Mesenchymal stem cell (in vitro differentiated cells and primary cell): ENCODE measurements around the gene SLC38A8.

Experiments used
- DNase-seq: peaks from one replicate; pipeline ENCODE4 v3.0.0-alpha.2; 2013
- H2AFZ ChIP-seq: one replicate; pipeline ENCODE4 v1.6.1; 2013; ENCODE audit warnings: low read depth, mild to moderate bottlenecking, control low read depth, inconsistent platforms, low read length, moderate library complexity
- H2AK5ac ChIP-seq: 2 replicates; pipeline ENCODE4 v1.6.1; 2013; ENCODE audit warnings: low read length, moderate library complexity, mild to moderate bottlenecking, inconsistent platforms; ENCODE audit not compliant: severe bottlenecking
- H2BK120ac ChIP-seq: one replicate; pipeline ENCODE4 v1.6.1; 2013; ENCODE audit warnings: low read depth, mild to moderate bottlenecking, inconsistent platforms, low read length, moderate library complexity
- H2BK12ac ChIP-seq, 2 experiments: one replicate each; pipeline ENCODE4 v1.6.1; 2013; ENCODE audit warnings: inconsistent platforms in 2 of 2, low read length in 2 of 2, mild to moderate bottlenecking in 2 of 2, moderate library complexity in 2 of 2, control low read depth in 1 of 2
- H2BK15ac ChIP-seq: one replicate; pipeline ENCODE4 v1.6.1; 2013; ENCODE audit warnings: mild to moderate bottlenecking, low read depth, inconsistent platforms; ENCODE audit not compliant: poor library complexity, severe bottlenecking
- H2BK5ac ChIP-seq: 2 replicates; pipeline ENCODE4 v1.6.1; 2013; ENCODE audit warnings: low read depth, mild to moderate bottlenecking, low read length, control low read depth, inconsistent platforms; ENCODE audit not compliant: poor library complexity, severe bottlenecking
- H3K14ac ChIP-seq, 2 experiments: one replicate each; pipeline ENCODE4 v1.6.1; 2013; ENCODE audit warnings: inconsistent platforms in 2 of 2, low read length in 2 of 2, control low read depth in 1 of 2, mild to moderate bottlenecking in 1 of 2, moderate library complexity in 1 of 2
- H3K18ac ChIP-seq, 2 experiments: one replicate each; pipeline ENCODE4 v1.6.1; 2013; ENCODE audit warnings: inconsistent platforms in 2 of 2, low read length in 2 of 2, control low read depth in 1 of 2, low read depth in 1 of 2, mild to moderate bottlenecking in 1 of 2
- H3K23ac ChIP-seq, 2 experiments: one replicate each; pipeline ENCODE4 v1.6.1; 2013; ENCODE audit warnings: inconsistent platforms in 2 of 2, low read length in 2 of 2, mild to moderate bottlenecking in 2 of 2, moderate library complexity in 2 of 2, control low read depth in 1 of 2
- H3K27ac ChIP-seq: 2 replicates; pipeline ENCODE4 v1.5.1; 2013; ENCODE audit warnings: mild to moderate bottlenecking, moderate library complexity, low read length, control low read depth, inconsistent platforms; ENCODE audit not compliant: poor library complexity, severe bottlenecking
- H3K27me3 ChIP-seq, 2 experiments: 2 replicates each; pipeline versions ENCODE4 v1.6.1 to v1.7.0; 2013; ENCODE audit warnings: low read length in 2 of 2, mild to moderate bottlenecking in 2 of 2, moderate library complexity in 2 of 2, control low read depth in 1 of 2, inconsistent platforms in 1 of 2; ENCODE audit not compliant: control insufficient read depth in 1 of 2, insufficient read depth in 1 of 2
- H3K36me3 ChIP-seq, 2 experiments: 2 replicates each; pipeline versions ENCODE4 v1.6.1 to v1.7.0; 2013; ENCODE audit warnings: low read length in 2 of 2, control low read depth in 1 of 2, inconsistent platforms in 1 of 2, low read depth in 1 of 2, mild to moderate bottlenecking in 1 of 2; ENCODE audit not compliant: insufficient read depth in 2 of 2, control insufficient read depth in 1 of 2
- H3K4ac ChIP-seq, 2 experiments: one replicate each; pipeline ENCODE4 v1.6.1; 2013; ENCODE audit warnings: inconsistent platforms in 2 of 2, low read length in 2 of 2, mild to moderate bottlenecking in 2 of 2, moderate library complexity in 2 of 2, control low read depth in 1 of 2, low read depth in 1 of 2
- H3K4me1 ChIP-seq: 2 replicates; pipeline ENCODE4 v1.6.1; 2013; ENCODE audit warnings: low read depth, low read length, control low read depth; ENCODE audit not compliant: control insufficient read depth, insufficient read depth
- H3K4me2 ChIP-seq: 2 replicates; pipeline ENCODE4 v1.6.1; 2013; ENCODE audit warnings: low read length, mild to moderate bottlenecking, inconsistent platforms; ENCODE audit not compliant: poor library complexity, severe bottlenecking
- H3K4me3 ChIP-seq, 2 experiments: 2 replicates each; pipeline versions ENCODE4 v1.5.1 to v1.7.0; 2013; ENCODE audit warnings: low read length in 2 of 2, mild to moderate bottlenecking in 2 of 2, control low read depth in 1 of 2, low read depth in 1 of 2; ENCODE audit not compliant: insufficient read depth in 1 of 2
- H3K79me1 ChIP-seq: replicated peaks from 2 replicates; pipeline ENCODE4 v1.6.1; 2013; ENCODE audit warnings: mild to moderate bottlenecking, control low read depth, low read length, inconsistent platforms; ENCODE audit not compliant: poor library complexity, severe bottlenecking
- H3K9ac ChIP-seq: 2 replicates; pipeline ENCODE4 v1.7.0; 2013; ENCODE audit warnings: mild to moderate bottlenecking, low read length, moderate library complexity
- H3K9me3 ChIP-seq: 2 replicates; pipeline ENCODE4 v1.7.0; 2013; ENCODE audit warnings: mild to moderate bottlenecking, low read length; ENCODE audit not compliant: control insufficient read depth
- H4K8ac ChIP-seq: one replicate; pipeline ENCODE4 v1.6.1; 2013; ENCODE audit warnings: inconsistent platforms, mild to moderate bottlenecking, low read length, moderate library complexity
- H4K91ac ChIP-seq: one replicate; pipeline ENCODE4 v1.6.1; 2013; ENCODE audit warnings: mild to moderate bottlenecking, low read length, inconsistent platforms
- WGBS: methylation state at CpG from one replicate; pipeline ENCODE4 v1.1.7; 2013; ENCODE audit warnings: mixed read lengths; 5-methylcytosine and 5-hydroxymethylcytosine counted together

SLC38A8 gene

DNA sequence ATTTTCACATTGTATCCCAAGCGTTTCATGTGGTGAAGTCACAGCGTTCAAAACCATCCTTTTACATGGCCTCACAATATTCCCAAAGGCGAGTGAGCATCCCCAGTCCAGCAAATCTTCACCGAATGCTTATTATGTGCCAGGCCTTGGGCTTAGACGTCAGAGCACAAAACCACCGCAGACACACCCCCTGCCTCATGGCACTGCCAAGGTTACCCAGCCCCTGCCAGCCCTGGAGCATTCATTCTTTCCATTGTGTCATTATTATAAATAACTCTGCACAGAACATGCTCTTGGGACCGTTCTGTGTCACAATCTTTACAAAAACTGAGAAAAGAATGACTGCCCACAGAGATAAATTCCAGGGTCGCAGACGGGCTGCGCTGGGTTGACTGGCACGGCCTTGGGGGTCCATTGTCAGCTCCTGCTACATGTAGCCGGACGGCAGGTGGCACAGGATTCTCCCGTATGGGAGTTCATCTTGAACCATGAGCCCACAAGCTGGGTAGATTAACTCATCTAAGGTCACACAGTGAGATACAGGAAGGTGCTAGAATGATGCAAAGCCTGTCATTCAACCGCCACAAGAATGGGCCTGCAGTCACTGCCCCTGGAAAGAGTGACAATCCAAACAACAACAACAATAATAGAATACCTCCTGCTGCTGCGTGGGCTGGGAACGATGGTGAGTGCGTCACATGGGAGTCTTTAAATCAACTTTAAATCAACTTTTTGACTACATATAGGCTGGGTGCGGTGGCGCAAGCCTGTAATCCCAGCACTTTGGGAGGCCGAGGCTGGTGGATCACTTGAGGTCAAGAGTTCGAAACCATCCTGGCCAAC, 79.1 kb downstream of the SLC38A8 start:
- H4K91ac ChIP-seq = no peak overlapping the region
- H3K14ac ChIP-seq = no peak overlapping the region
- no peaks in the 10 kb centered on the region for H3K9me3 ChIP-seq
- no peak overlapping the region for H2BK12ac ChIP-seq
- H2AFZ ChIP-seq = no peak overlapping the region
- H3K4me2 ChIP-seq = no peak overlapping the region
- H3K27me3 ChIP-seq = peaks cover 0 to 4% of the 10 kb centered on the region in 2 experiments
- no peaks in the 10 kb centered on the region for H3K79me1 ChIP-seq
- H3K4me3 ChIP-seq = no peak overlapping the region
- H3K4ac ChIP-seq = no peak overlapping the region
- H2BK120ac ChIP-seq = no peak overlapping the region
- 94% methylated on average over 22 of the region's 22 CpGs for WGBS
- no peak overlapping the region for H3K27ac ChIP-seq
- no peak overlapping the region for H3K18ac ChIP-seq
- H2BK5ac ChIP-seq = no peak overlapping the region
- no peak overlapping the region for H2AK5ac ChIP-seq
- H4K8ac ChIP-seq = no peak overlapping the region
- DNase-seq = no peak
- peaks cover 48 to 59% of the 10 kb centered on the region in 2 experiments for H3K36me3 ChIP-seq
- no peaks in the 10 kb centered on the region for H3K4me1 ChIP-seq
- no peak overlapping the region for H2BK15ac ChIP-seq
- no peak overlapping the region for H3K9ac ChIP-seq
- no peak overlapping the region for H3K23ac ChIP-seq

DNA sequence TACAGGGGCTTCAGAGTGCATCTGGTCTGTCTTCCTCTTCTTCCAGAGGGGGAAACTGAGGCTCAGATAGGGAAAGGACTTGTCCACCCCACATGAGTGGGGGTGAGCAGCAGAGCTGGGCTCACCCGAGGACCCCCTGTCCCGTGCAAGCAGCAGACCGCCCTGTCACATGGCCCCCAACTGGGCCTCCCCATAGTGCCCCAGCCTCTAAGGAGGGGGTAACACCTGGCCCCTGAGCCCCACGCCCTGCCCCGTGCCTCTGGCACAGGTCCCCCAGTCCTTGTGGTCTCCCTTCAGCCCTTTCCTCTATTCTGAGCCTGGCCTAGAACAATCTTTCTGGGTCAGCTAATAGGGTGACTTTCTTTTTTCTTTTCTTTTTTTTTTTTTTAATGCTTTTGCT, 81.0 kb downstream of the SLC38A8 start:
- Histone ChIP-seq H2BK120ac (no peak overlapping the region), H4K8ac (no peak overlapping the region), H3K4ac (no peak overlapping the region)

DNA sequence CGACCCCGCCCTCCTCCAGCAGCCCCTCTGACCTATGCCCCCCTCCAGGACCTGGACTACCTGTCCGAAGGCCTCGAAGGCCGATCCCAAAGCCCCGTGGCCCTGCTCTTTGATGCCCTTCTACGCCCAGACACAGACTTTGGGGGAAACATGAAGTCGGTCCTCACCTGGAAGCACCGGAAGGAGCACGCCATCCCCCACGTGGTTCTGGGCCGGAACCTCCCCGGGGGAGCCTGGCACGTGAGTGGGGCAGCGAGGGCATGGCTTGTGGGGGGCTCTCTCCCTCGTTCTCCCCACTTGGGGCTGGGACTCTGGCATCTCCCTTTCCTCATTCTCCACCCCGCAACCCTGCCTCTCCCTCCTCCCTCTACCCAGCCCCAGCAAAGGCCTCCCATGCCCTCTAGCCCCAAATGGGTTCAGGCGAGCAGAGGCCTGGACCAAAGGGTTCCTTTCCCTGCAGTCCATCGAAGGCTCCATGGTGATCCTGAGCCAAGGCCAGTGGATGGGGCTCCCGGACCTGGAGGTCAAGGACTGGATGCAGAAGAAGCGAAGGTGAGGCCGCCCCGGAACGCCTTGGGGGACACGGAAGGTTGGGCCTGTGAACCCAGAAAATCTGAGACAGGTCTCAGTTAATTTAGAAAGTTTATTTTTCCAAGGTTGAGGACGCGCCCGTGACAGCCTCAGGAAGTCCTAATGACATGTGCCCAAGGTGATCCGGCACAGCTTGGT, 81.9 kb downstream of the SLC38A8 start:
- peaks cover 52 to 60% of the 10 kb centered on the region in 2 experiments for H3K36me3 ChIP-seq
- no peak overlapping the region for H2BK12ac ChIP-seq
- H2AFZ ChIP-seq = no peak overlapping the region
- no peak overlapping the region for H3K27ac ChIP-seq
- 96% methylated on average over 29 of the region's 29 CpGs for WGBS
- DNase-seq = no peak
- H3K9ac ChIP-seq = no peak overlapping the region
- no peaks in the 10 kb centered on the region for H3K9me3 ChIP-seq
- peaks cover 4% of the 10 kb centered on the region for H3K79me1 ChIP-seq
- no peak overlapping the region for H3K23ac ChIP-seq
- no peak overlapping the region for H3K14ac ChIP-seq
- H2BK15ac ChIP-seq = no peak overlapping the region
- no peak overlapping the region for H4K91ac ChIP-seq
- H2AK5ac ChIP-seq = no peak overlapping the region
- no peak overlapping the region for H3K4me2 ChIP-seq
- no peak overlapping the region for H4K8ac ChIP-seq
- H3K4ac ChIP-seq = no peak overlapping the region
- H2BK5ac ChIP-seq = no peak overlapping the region
- H3K27me3 ChIP-seq = no peaks in the 10 kb centered on the region
- peaks cover 2% of the 10 kb centered on the region for H3K4me1 ChIP-seq
- H3K18ac ChIP-seq = no peak overlapping the region
- no peak overlapping the region for H2BK120ac ChIP-seq
- H3K4me3 ChIP-seq = no peak overlapping the region

More for the DNA sequence above, 81.0 kb downstream of the SLC38A8 start:
- Histone ChIP-seq H3K18ac (no peak overlapping the region), H2AK5ac (no peak overlapping the region), H3K14ac (no peak overlapping the region), H3K9me3 (no peaks in the 10 kb centered on the region), H3K27me3 (no peaks in the 10 kb centered on the region), H2AFZ (no peak overlapping the region), H3K36me3 (peaks cover 53 to 65% of the 10 kb centered on the region in 2 experiments), H2BK15ac (no peak overlapping the region), H3K23ac (no peak overlapping the region), H2BK5ac (no peak overlapping the region), H4K91ac (no peak overlapping the region), H3K4me1 (peaks cover 2% of the 10 kb centered on the region), H3K4me3 (no peak overlapping the region), H3K79me1 (peaks cover 2% of the 10 kb centered on the region), H2BK12ac (no peak overlapping the region), H3K9ac (no peak overlapping the region), H3K27ac (no peak overlapping the region), H3K4me2 (no peak overlapping the region)
- 88% methylated on average over 5 of the region's 5 CpGs for WGBS
- DNase-seq = no peak
